ENCODE measurements around the gene SCML1. TPM values are rescaled to one million over a fixed set of nuclear protein-coding genes. Genes with fewer than 3 reads are reported as not detected.

SCML1 gene
- total RNA-seq, 2 experiments from 2014 or later = 59.1 to 60.3 TPM

GRCh38 chrX:17792826-17793225, 55.5 kb downstream of the SCML1 start:
- Mint-ChIP-seq H3K27me3 (no peaks in the 10 kb centered on the region), H3K4me1 (ENCODE audit: low read depth) (peaks cover 18% of the 10 kb centered on the region), H3K27ac (no peak overlapping the region), H3K36me3 (ENCODE audit: low read depth) (no peaks in the 10 kb centered on the region), H3K9me3 (no peaks in the 10 kb centered on the region), H3K4me3 (no peak overlapping the region)
- Histone ChIP-seq H3K9me3 (ENCODE audit: control insufficient read depth in 1 of 2, insufficient read depth in 1 of 2, low read length in 2 of 2) (no peaks in the 10 kb centered on the region), H3K36me3 (ENCODE audit: insufficient read depth, low read length) (no peaks in the 10 kb centered on the region), H3K4me3 (ENCODE audit: low read length) (no peak overlapping the region), H3K27ac (ENCODE audit: low read depth in 1 of 2, low read length in 2 of 2) (no peak overlapping the region), H3K4me1 (ENCODE audit: insufficient read depth, low read length) (peaks cover 5% of the 10 kb centered on the region), H3K27me3 (ENCODE audit: control insufficient read depth in 1 of 2, insufficient read depth in 2 of 2, low read length in 2 of 2) (no peaks in the 10 kb centered on the region)
- ChIA-PET CTCF (no interaction called here), POLR2A (no interaction called here)
- no peak for ATAC-seq (ENCODE audit: poor library complexity)
- DNase-seq = no peak
- intact Hi-C loops (cut with DNase I, micrococcal nuclease) = loop anchor here in 1 of 2 experiments (5.0 to 10.0 kb wide), 3 partner anchors 46 to 582 kb away; no protein-coding TSS in a partner anchor
- TF ChIP-seq CTCF (IDR thresholded peaks at IDR 0.05) = no peak

GRCh38 chrX:17798921-17799320, 61.6 kb downstream of the SCML1 start:
- TF ChIP-seq CTCF (IDR thresholded peaks at IDR 0.05) = no peak
- no peak overlapping the region for H3K27ac Mint-ChIP-seq
- Histone ChIP-seq H3K4me3 (ENCODE audit: low read length) (no peak overlapping the region), H3K27me3 (ENCODE audit: control insufficient read depth in 1 of 2, insufficient read depth in 2 of 2, low read length in 2 of 2) (no peaks in the 10 kb centered on the region), H3K9me3 (ENCODE audit: control insufficient read depth in 1 of 2, insufficient read depth in 1 of 2, low read length in 2 of 2) (no peaks in the 10 kb centered on the region), H3K27ac (ENCODE audit: low read depth in 1 of 2, low read length in 2 of 2) (no peak overlapping the region), H3K4me1 (ENCODE audit: insufficient read depth, low read length) (no peaks in the 10 kb centered on the region), H3K36me3 (ENCODE audit: insufficient read depth, low read length) (no peaks in the 10 kb centered on the region)
- no peaks in the 10 kb centered on the region for H3K36me3 Mint-ChIP-seq (ENCODE audit: low read depth)
- H3K4me1 Mint-ChIP-seq (ENCODE audit: low read depth) = peaks cover 15% of the 10 kb centered on the region
- no peaks in the 10 kb centered on the region for H3K9me3 Mint-ChIP-seq
- no peaks in the 10 kb centered on the region for H3K27me3 Mint-ChIP-seq
- ChIA-PET CTCF (interaction anchor here (0.7 kb wide), 1 partner anchor 19 kb away, joined by 4 read pairs; no protein-coding TSS in a partner anchor), POLR2A (no interaction called here)
- DNase-seq = no peak
- intact Hi-C loops (cut with DNase I, micrococcal nuclease) = loop anchor here in 1 of 2 experiments (10.0 kb wide), 1 partner anchor 576 kb away; no protein-coding TSS in a partner anchor
- ATAC-seq (ENCODE audit: poor library complexity) = no peak
- no peak overlapping the region for H3K4me3 Mint-ChIP-seq

GRCh38 chrX:17801431-17801830, 64.1 kb downstream of the SCML1 start:
- no peak for TF ChIP-seq CTCF (IDR thresholded peaks at IDR 0.05)
- H3K27ac Mint-ChIP-seq = no peak overlapping the region
- POLR2A ChIA-PET = no interaction called here
- H3K27me3 Mint-ChIP-seq = no peaks in the 10 kb centered on the region
- H3K9me3 ChIP-seq (ENCODE audit: control insufficient read depth in 1 of 2, insufficient read depth in 1 of 2, low read length in 2 of 2) = no peaks in the 10 kb centered on the region
- H3K27ac ChIP-seq (ENCODE audit: low read depth in 1 of 2, low read length in 2 of 2) = no peak overlapping the region
- DNase-seq (no peak), ATAC-seq (ENCODE audit: poor library complexity) (no peak)
- no peak overlapping the region for H3K4me3 Mint-ChIP-seq
- CTCF ChIA-PET = no interaction called here
- H3K4me1 Mint-ChIP-seq (ENCODE audit: low read depth) = peaks cover 15% of the 10 kb centered on the region
- no peaks in the 10 kb centered on the region for H3K9me3 Mint-ChIP-seq
- no peaks in the 10 kb centered on the region for H3K27me3 ChIP-seq (ENCODE audit: control insufficient read depth in 1 of 2, insufficient read depth in 2 of 2, low read length in 2 of 2)
- no peaks in the 10 kb centered on the region for H3K36me3 ChIP-seq (ENCODE audit: insufficient read depth, low read length)
- intact Hi-C loops (cut with DNase I, micrococcal nuclease) = no loop called here
- no peak overlapping the region for H3K4me3 ChIP-seq (ENCODE audit: low read length)
- no peaks in the 10 kb centered on the region for H3K36me3 Mint-ChIP-seq (ENCODE audit: low read depth)
- no peaks in the 10 kb centered on the region for H3K4me1 ChIP-seq (ENCODE audit: insufficient read depth, low read length)

All from CD4-positive, alpha-beta T cell (primary cell).